ENCODE measurements around the gene CHM. TPM values are rescaled to one million over a fixed set of nuclear protein-coding genes. Genes with fewer than 3 reads are reported as not detected.

CHM gene
- total RNA-seq, 4 donors from 2014 or later = 21.3 to 53.8 (median 39.9) TPM

DNA sequence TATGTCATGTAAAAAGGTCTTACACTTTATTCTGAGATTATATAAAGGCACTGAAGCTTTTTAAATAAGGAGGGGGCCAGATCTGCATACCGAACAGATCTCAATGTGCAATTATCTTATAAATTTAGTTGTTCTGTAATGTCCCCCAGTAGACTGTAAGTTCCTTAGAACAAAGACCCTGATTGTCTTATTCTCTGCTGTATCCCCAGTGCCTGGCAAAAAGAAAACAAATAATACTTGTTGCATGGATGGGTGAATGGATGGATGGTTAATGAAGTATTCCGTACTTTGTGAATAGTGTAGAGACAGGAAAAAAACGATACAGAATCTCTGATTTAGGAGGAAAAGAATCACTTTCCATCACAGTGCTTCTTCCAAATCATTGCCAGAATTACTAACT is 141.5 kb downstream of the CHM start:
- Histone ChIP-seq H3K9me3 (no peaks in the 10 kb centered on the region), H3K4me3 (no peak overlapping the region), H3K4me1 (no peaks in the 10 kb centered on the region), H3K36me3 (no peaks in the 10 kb centered on the region), H3K27me3 (no peaks in the 10 kb centered on the region), H3K27ac (no peak overlapping the region)
- TF ChIP-seq CTCF (IDR thresholded peaks at IDR 0.05) = no peak
- no peak for TF ChIP-seq POLR2A (IDR thresholded peaks at IDR 0.05)
- DNase-seq = no peak
- intact Hi-C loops (cut with DNase I; ENCODE audit: low total_unique reads) = no loop called here

DNA sequence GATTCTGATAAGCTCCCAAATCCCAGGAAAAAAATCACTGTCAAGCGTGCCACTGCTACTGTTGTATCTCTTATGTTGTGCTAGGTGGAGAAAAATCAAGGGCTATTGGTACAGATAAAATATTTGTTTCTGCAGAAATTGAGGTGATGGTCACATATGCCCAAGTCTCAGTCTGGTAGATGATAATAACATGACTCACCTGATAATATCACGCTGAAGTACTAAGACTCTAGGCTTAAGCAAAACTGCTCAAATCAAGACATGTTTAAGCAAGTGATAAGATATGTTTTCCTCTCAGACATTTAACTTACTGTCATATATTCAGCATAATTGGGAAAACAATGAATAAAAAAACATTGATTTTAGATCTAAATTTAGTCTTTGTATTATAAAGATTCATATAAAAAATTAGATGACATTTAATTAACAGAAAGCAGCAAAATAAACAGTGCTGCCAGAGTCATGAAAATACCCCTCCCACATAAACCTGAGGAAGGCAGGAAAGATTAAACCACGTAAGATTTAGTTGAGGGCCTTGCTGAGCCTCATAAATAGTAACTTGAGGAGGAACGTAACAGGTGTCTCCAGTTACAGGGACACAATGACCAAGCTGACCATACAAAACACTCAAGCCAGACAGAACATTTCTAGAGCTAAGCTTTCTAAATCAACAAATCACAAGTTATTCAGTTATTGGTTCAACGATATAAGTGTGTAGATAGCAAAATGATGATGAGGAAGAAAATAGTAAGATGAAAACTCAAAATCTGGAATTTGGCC is 143.5 kb downstream of the CHM start:
- no peak overlapping the region for H3K4me3 ChIP-seq
- DNase-seq = no peak
- H3K27ac ChIP-seq = no peak overlapping the region
- no peaks in the 10 kb centered on the region for H3K4me1 ChIP-seq
- H3K36me3 ChIP-seq = no peaks in the 10 kb centered on the region
- H3K9me3 ChIP-seq = no peaks in the 10 kb centered on the region
- intact Hi-C loops (cut with DNase I; ENCODE audit: low total_unique reads) = no loop called here
- TF ChIP-seq POLR2A (IDR thresholded peaks at IDR 0.05) (no peak), CTCF (IDR thresholded peaks at IDR 0.05) (no peak)
- H3K27me3 ChIP-seq = no peaks in the 10 kb centered on the region

DNA sequence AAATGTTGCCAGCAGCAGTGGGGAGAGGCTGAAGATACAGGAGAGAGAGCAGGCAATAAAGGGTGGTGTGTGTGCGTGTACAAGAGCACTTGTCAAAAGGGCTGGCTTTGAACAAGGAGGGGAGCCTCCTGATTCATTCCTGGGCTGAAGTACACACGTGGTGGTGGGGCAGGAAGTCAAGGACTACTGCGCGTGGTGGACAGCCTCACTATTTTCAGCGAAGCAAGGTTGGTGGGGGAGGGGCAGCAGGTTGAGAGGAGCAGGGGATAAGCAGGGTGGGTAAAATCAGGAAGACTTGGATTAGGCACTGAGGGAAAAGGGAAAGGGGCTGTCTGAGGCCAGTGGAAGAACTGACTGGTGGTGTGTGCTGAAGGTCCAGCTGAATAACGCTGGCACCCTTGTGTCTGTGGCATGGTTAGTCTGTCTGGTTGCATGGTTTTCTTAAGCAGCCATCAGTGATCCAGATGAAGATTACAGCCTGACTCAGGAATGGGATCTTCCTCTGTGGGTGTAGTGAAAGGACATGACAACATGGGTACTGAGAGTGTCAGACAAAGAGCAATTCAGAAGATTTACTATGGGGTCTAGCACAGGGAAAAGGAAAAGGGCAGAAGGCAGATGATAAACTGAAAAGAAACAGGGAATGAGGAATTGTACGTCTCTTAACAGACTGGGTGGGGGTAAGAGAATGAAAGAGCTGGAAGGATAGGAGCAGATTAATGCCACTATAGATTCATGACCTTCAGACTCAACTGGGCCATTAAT is 149.8 kb downstream of the CHM start:
- intact Hi-C loops (cut with DNase I; ENCODE audit: low total_unique reads) = no loop called here
- H3K4me1 ChIP-seq = no peaks in the 10 kb centered on the region
- H3K27me3 ChIP-seq = no peaks in the 10 kb centered on the region
- no peak for DNase-seq
- no peak overlapping the region for H3K27ac ChIP-seq
- no peaks in the 10 kb centered on the region for H3K9me3 ChIP-seq
- no peak for TF ChIP-seq CTCF (IDR thresholded peaks at IDR 0.05)
- no peak for TF ChIP-seq POLR2A (IDR thresholded peaks at IDR 0.05)
- H3K36me3 ChIP-seq = no peaks in the 10 kb centered on the region
- H3K4me3 ChIP-seq = no peak overlapping the region

GRCh38 chrX:85882601-85883000 is 164.8 kb downstream of the CHM start:
- TF ChIP-seq CTCF (IDR thresholded peaks at IDR 0.05) = no peak

DNA sequence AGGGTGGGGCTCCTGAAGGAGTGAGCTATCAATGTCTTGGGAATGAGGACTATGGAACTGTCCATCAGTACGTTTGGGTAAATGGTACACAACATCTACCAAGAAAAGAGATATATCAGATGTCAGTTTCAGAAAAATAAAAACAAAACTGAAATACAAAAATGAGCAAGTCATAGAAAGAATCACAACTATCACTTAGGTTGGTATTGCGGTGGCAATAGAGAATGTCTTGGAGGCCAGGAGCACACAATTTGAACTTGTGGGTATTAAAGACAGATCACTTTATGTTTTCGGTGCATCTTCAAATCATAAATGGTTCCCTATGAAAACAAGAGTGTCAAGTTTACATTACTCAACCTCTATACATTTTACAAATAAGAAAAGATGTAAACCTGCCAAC is 176.8 kb downstream of the CHM start:
- DNase-seq = no peak
- Histone ChIP-seq H3K27ac (no peak overlapping the region), H3K27me3 (no peaks in the 10 kb centered on the region), H3K4me1 (no peaks in the 10 kb centered on the region), H3K4me3 (no peak overlapping the region), H3K36me3 (no peaks in the 10 kb centered on the region), H3K9me3 (no peaks in the 10 kb centered on the region)
- intact Hi-C loops (cut with DNase I; ENCODE audit: low total_unique reads) = no loop called here
- no peak for TF ChIP-seq POLR2A (IDR thresholded peaks at IDR 0.05)
- no peak for TF ChIP-seq CTCF (IDR thresholded peaks at IDR 0.05)

More at GRCh38 chrX:85882601-85883000, 164.8 kb downstream of the CHM start:
- no peaks in the 10 kb centered on the region for H3K4me1 ChIP-seq
- no peak overlapping the region for H3K4me3 ChIP-seq
- H3K36me3 ChIP-seq = no peaks in the 10 kb centered on the region
- DNase-seq = no peak
- intact Hi-C loops (cut with DNase I; ENCODE audit: low total_unique reads) = no loop called here
- peaks cover 0 to 13% of the 10 kb centered on the region in 2 donors for H3K27me3 ChIP-seq
- no peak overlapping the region for H3K27ac ChIP-seq
- no peaks in the 10 kb centered on the region for H3K9me3 ChIP-seq

All from uterus (tissue), 4 donors.